ENCODE data around the gene FAM163B. TPM values are rescaled to one million over a fixed set of nuclear protein-coding genes. Genes with fewer than 3 reads are reported as not detected.
"Not testable (repeated sequence)": the region's sequence is repeated elsewhere in the genome, so short reads cannot be mapped to it uniquely, and the experiment has no call there.

FAM163B gene
- total RNA-seq, 2 experiments from 2014 or later = not detected

- POLR2A ChIA-PET = no interaction called here
- intact Hi-C loops (cut with micrococcal nuclease) = no loop called here
- H3K9me3 Mint-ChIP-seq = no peaks in the 10 kb centered on the region
Observed at GRCh38 chr9:133571896-133572595, 37.1 kb downstream of the FAM163B start.

GRCh38 chr9:133571391-133571890, 37.7 kb downstream of the FAM163B start:
- CTCF ChIA-PET = interaction anchor here (0.9 kb wide), 1 partner anchor 18 kb away, joined by 6 read pairs; no protein-coding TSS in a partner anchor
- POLR2A ChIA-PET = no interaction called here
- intact Hi-C loops (cut with micrococcal nuclease) = no loop called here
- Mint-ChIP-seq H3K4me3 (no peak overlapping the region), H3K27me3 (peaks cover 8% of the 10 kb centered on the region), H3K36me3 (no peaks in the 10 kb centered on the region), H3K9me3 (no peaks in the 10 kb centered on the region), H3K4me1 (ENCODE audit: low read depth) (no peaks in the 10 kb centered on the region), H3K27ac (no peak overlapping the region)
- DNase-seq = no peak

More at GRCh38 chr9:133571896-133572595, 37.1 kb downstream of the FAM163B start:
- no peaks in the 10 kb centered on the region for H3K36me3 Mint-ChIP-seq
- peaks cover 14% of the 10 kb centered on the region for H3K27me3 Mint-ChIP-seq
- DNase-seq = no peak
- H3K4me3 Mint-ChIP-seq = no peak overlapping the region
- peaks cover 3% of the 10 kb centered on the region for H3K4me1 Mint-ChIP-seq (ENCODE audit: low read depth)
- no peak overlapping the region for H3K27ac Mint-ChIP-seq
- CTCF ChIA-PET = interaction anchor here (0.9 kb wide), 1 partner anchor 17 kb away, joined by 6 read pairs; no protein-coding TSS in a partner anchor

GRCh38 chr9:133570691-133571080, 38.5 kb downstream of the FAM163B start:
- no peak for DNase-seq
- Mint-ChIP-seq H3K4me3 (no peak overlapping the region), H3K27ac (no peak overlapping the region), H3K4me1 (ENCODE audit: low read depth) (no peaks in the 10 kb centered on the region), H3K36me3 (no peaks in the 10 kb centered on the region), H3K27me3 (peaks cover 3% of the 10 kb centered on the region), H3K9me3 (no peaks in the 10 kb centered on the region)
- POLR2A ChIA-PET = no interaction called here
- CTCF ChIA-PET = no interaction called here
- intact Hi-C loops (cut with micrococcal nuclease) = no loop called here

- H3K9me3 Mint-ChIP-seq = no peaks in the 10 kb centered on the region
- no peaks in the 10 kb centered on the region for H3K36me3 Mint-ChIP-seq
- no peaks in the 10 kb centered on the region for H3K4me1 Mint-ChIP-seq (ENCODE audit: low read depth)
- peaks cover 1% of the 10 kb centered on the region for H3K27me3 Mint-ChIP-seq
- no peak overlapping the region for H3K4me3 Mint-ChIP-seq
- POLR2A ChIA-PET = no interaction called here
- no peak for DNase-seq
- intact Hi-C loops (cut with micrococcal nuclease) = no loop called here
- CTCF ChIA-PET = no interaction called here
- no peak overlapping the region for H3K27ac Mint-ChIP-seq
Observed at GRCh38 chr9:133569891-133570690, 39.1 kb downstream of the FAM163B start.

- no peak for DNase-seq
- intact Hi-C loops (cut with micrococcal nuclease) = no loop called here
- Mint-ChIP-seq H3K27ac (no peak overlapping the region), H3K27me3 (no peaks in the 10 kb centered on the region), H3K4me1 (ENCODE audit: low read depth) (no peaks in the 10 kb centered on the region), H3K9me3 (no peaks in the 10 kb centered on the region), H3K4me3 (no peak overlapping the region), H3K36me3 (no peaks in the 10 kb centered on the region)
- CTCF ChIA-PET = no interaction called here
- POLR2A ChIA-PET = no interaction called here
Observed at GRCh38 chr9:133569121-133569785, 39.9 kb downstream of the FAM163B start.

- ChIA-PET CTCF (no interaction called here), POLR2A (no interaction called here)
- H3K27ac Mint-ChIP-seq = no peak overlapping the region
- no peak for DNase-seq
- no peaks in the 10 kb centered on the region for H3K27me3 Mint-ChIP-seq
- no peaks in the 10 kb centered on the region for H3K36me3 Mint-ChIP-seq
- no peak overlapping the region for H3K4me3 Mint-ChIP-seq
- H3K9me3 Mint-ChIP-seq = no peaks in the 10 kb centered on the region
- H3K4me1 Mint-ChIP-seq (ENCODE audit: low read depth) = no peaks in the 10 kb centered on the region
- intact Hi-C loops (cut with micrococcal nuclease) = no loop called here
Observed at GRCh38 chr9:133568186-133568585, 41.0 kb downstream of the FAM163B start.

- Mint-ChIP-seq H3K4me1 (ENCODE audit: low read depth) (no peaks in the 10 kb centered on the region), H3K4me3 (no peak overlapping the region), H3K27me3 (no peaks in the 10 kb centered on the region), H3K27ac (no peak overlapping the region), H3K9me3 (no peaks in the 10 kb centered on the region), H3K36me3 (no peaks in the 10 kb centered on the region)
- CTCF ChIA-PET = no interaction called here
- no peak for DNase-seq
- POLR2A ChIA-PET = no interaction called here
- intact Hi-C loops (cut with micrococcal nuclease) = no loop called here
Observed at GRCh38 chr9:133566817-133567216, 42.4 kb downstream of the FAM163B start.

- Mint-ChIP-seq H3K36me3 (no peaks in the 10 kb centered on the region), H3K4me3 (no peak overlapping the region), H3K9me3 (no peaks in the 10 kb centered on the region), H3K27me3 (no peaks in the 10 kb centered on the region), H3K27ac (no peak overlapping the region), H3K4me1 (ENCODE audit: low read depth) (no peaks in the 10 kb centered on the region)
- DNase-seq = no peak
- ChIA-PET POLR2A (no interaction called here), CTCF (no interaction called here)
- intact Hi-C loops (cut with micrococcal nuclease) = no loop called here
Observed at GRCh38 chr9:133566382-133566781, 42.8 kb downstream of the FAM163B start.

- ChIA-PET CTCF (no interaction called here), POLR2A (no interaction called here)
- DNase-seq = no peak
- Mint-ChIP-seq H3K4me1 (ENCODE audit: low read depth) (no peaks in the 10 kb centered on the region), H3K27ac (no peak overlapping the region), H3K9me3 (no peaks in the 10 kb centered on the region), H3K36me3 (no peaks in the 10 kb centered on the region), H3K27me3 (peaks cover 3% of the 10 kb centered on the region), H3K4me3 (no peak overlapping the region)
- intact Hi-C loops (cut with micrococcal nuclease) = no loop called here
Observed at GRCh38 chr9:133564451-133565116, 44.6 kb downstream of the FAM163B start.

- H3K4me3 Mint-ChIP-seq; H3K4me1 Mint-ChIP-seq (ENCODE audit: low read depth); DNase-seq; H3K27me3 Mint-ChIP-seq; H3K27ac Mint-ChIP-seq; H3K9me3 Mint-ChIP-seq; POLR2A ChIA-PET; CTCF ChIA-PET; intact Hi-C loops (cut with micrococcal nuclease); H3K36me3 Mint-ChIP-seq: not testable (repeated sequence)
Observed at GRCh38 chr9:133563814-133564213, 45.4 kb downstream of the FAM163B start.

GRCh38 chr9:133563291-133563796, 45.8 kb downstream of the FAM163B start:
- H3K27ac Mint-ChIP-seq = no peak overlapping the region

More at GRCh38 chr9:133563291-133563796, 45.8 kb downstream of the FAM163B start:
- no peak for DNase-seq
- H3K27me3 Mint-ChIP-seq = peaks cover 8% of the 10 kb centered on the region
- ChIA-PET POLR2A (no interaction called here), CTCF (no interaction called here)
- no peaks in the 10 kb centered on the region for H3K9me3 Mint-ChIP-seq
- no peaks in the 10 kb centered on the region for H3K36me3 Mint-ChIP-seq
- H3K4me1 Mint-ChIP-seq (ENCODE audit: low read depth) = peaks cover 4% of the 10 kb centered on the region
- no peak overlapping the region for H3K4me3 Mint-ChIP-seq
- intact Hi-C loops (cut with micrococcal nuclease) = no loop called here
